HFFc6 (cell line): Measurements from ENCODE around the gene CENPP. TPM values are rescaled to one million over a fixed set of nuclear protein-coding genes. Genes with fewer than 3 reads are reported as not detected.
A peak's percentile ranks its signal among the peaks of the same experiment; 100 is the strongest.

Source experiments
- DNase-seq: peaks from one replicate; pipeline ENCODE4 v3.0.0-alpha.2; 2018
- H3K27ac Mint-ChIP-seq: 2 replicates; pipeline ENCODE4 v1.8.0; 2020; ENCODE audit warnings: mild to moderate bottlenecking, mixed read lengths
- H3K27me3 Mint-ChIP-seq: 2 replicates; pipeline ENCODE4 v1.8.0; 2021; ENCODE audit warnings: mild to moderate bottlenecking, moderate library complexity, mixed read lengths; ENCODE audit not compliant: insufficient read depth
- H3K36me3 Mint-ChIP-seq: 2 replicates; pipeline ENCODE4 v1.8.0; 2021; ENCODE audit warnings: low read depth, mixed read lengths
- H3K4me1 Mint-ChIP-seq: 2 replicates; pipeline ENCODE4 v1.8.0; 2020; ENCODE audit warnings: low read depth, mixed read lengths
- H3K4me3 Mint-ChIP-seq: 2 replicates; pipeline ENCODE4 v1.8.0; 2020; ENCODE audit warnings: mild to moderate bottlenecking, moderate library complexity, mixed read lengths
- H3K9me3 Mint-ChIP-seq: 2 replicates; pipeline ENCODE4 v1.8.0; 2020; ENCODE audit warnings: mild to moderate bottlenecking, mixed read lengths
- microRNA-seq: library from miRNA; unstranded; fragments of <30 nt; microRNA quantifications from one replicate; pipeline ENCODE4, GENCODE V29; 2019
- total RNA-seq, 6 experiments: library from RNA; stranded (reverse); fragmentation: NEBNext Ultra II Directional; extraction: Animal tissue kit (Norgen Biotek cat#: 25700); gene quantifications; 2 replicates in 1 of 6; 3 replicates in 5 of 6; pipeline ENCODE4 v1.2.3, GENCODE V29; 2021
- TF ChIP-seq, protein P1 (sequence below): fragments of 200-600 bp; sonication (generic); IDR thresholded peaks from 2 replicates; pipeline ENCODE4 v1.5.0; 2021; ENCODE audit warnings: antibody characterized with exemption, mild to moderate bottlenecking

CENPP gene
- total RNA-seq, 6 experiments from 2014 or later: 3.0 to 7.0 (median 6.0) TPM

GRCh38 chr9:92669527-92669889, 343.8 kb downstream of the CENPP start:
- peak overlapping the region; percentile 87 for H3K27ac Mint-ChIP-seq
- peak overlapping the region; percentile 96 for H3K4me3 Mint-ChIP-seq

More at GRCh38 chr9:92669527-92669889, 343.8 kb downstream of the CENPP start:
- DNase-seq: no peak
- TF ChIP-seq, protein P1, sequence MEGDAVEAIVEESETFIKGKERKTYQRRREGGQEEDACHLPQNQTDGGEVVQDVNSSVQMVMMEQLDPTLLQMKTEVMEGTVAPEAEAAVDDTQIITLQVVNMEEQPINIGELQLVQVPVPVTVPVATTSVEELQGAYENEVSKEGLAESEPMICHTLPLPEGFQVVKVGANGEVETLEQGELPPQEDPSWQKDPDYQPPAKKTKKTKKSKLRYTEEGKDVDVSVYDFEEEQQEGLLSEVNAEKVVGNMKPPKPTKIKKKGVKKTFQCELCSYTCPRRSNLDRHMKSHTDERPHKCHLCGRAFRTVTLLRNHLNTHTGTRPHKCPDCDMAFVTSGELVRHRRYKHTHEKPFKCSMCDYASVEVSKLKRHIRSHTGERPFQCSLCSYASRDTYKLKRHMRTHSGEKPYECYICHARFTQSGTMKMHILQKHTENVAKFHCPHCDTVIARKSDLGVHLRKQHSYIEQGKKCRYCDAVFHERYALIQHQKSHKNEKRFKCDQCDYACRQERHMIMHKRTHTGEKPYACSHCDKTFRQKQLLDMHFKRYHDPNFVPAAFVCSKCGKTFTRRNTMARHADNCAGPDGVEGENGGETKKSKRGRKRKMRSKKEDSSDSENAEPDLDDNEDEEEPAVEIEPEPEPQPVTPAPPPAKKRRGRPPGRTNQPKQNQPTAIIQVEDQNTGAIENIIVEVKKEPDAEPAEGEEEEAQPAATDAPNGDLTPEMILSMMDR: no peak
- peaks cover 47% of the 10 kb centered on the region for H3K4me1 Mint-ChIP-seq
- H3K36me3 Mint-ChIP-seq: peaks cover 21% of the 10 kb centered on the region; the same call in 1 of the 2 replicates
- H3K27me3 Mint-ChIP-seq: no peaks in the 10 kb centered on the region; the same call in 1 of the 2 replicates
- H3K9me3 Mint-ChIP-seq: no peaks in the 10 kb centered on the region

Small RNA genes within 50 kb of the gene (microRNA-seq; reads per million reads assigned to microRNA genes)
- gene MIR3651 (17.8 reads per million, percentile 24 among the genes with 10 or more reads in this experiment), gene MIR4670 (not detected)

Other genes with a start within 250 kb of the CENPP start
- gene SPTLC1, start 210.5 kb upstream of the CENPP start, total RNA-seq: 10 to 100 TPM; 56.2 to 67.2 (median 63.5) TPM
- 100 to 1,000 TPM; 155 to 179 (median 171) TPM for gene IARS1, start 32.3 kb upstream of the CENPP start, total RNA-seq
- 10 to 100 TPM; 24.3 to 33.5 (median 27.7) TPM for gene NOL8, start 603 bp upstream of the CENPP start, total RNA-seq
- under 1 TPM in 1 of 6 experiments, not detected in 5; 0.12 TPM for gene OGN, start 78.6 kb downstream of the CENPP start, total RNA-seq
- gene OMD, start 98.5 kb downstream of the CENPP start, total RNA-seq: not detected
- 1 to 10 TPM; 4.0 to 6.7 (median 4.6) TPM for gene ASPN, start 156.6 kb downstream of the CENPP start, total RNA-seq
- gene ECM2, start 210.0 kb downstream of the CENPP start, total RNA-seq: under 1 TPM; 0.14 to 0.46 (median 0.33) TPM